IPS-NIHi7 (cell line): Measurements from ENCODE around the gene SGSH.

ENCODE experiments used
- DNase-seq: peaks from one replicate; pipeline ENCODE4 v3.0.0; 2012; ENCODE audit warnings: mixed read lengths; ENCODE audit errors: extremely low spot score

Gene SGSH

DNA sequence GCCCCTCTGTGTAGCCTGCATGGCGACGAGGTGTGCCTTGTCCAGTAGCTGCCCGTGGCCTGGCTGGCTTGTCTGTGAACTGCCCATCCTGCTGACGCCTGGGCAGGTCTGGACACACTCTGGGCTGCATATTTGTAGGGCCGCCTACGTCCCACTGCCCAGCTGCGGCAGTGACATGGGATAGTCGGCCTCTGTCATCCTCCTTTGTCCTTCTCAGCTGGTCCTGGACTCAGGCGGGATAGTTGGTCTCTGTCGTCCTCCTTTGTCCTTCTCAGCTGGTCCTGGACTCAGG is 35.8 kb downstream of the SGSH start:
- no peak for DNase-seq

DNA sequence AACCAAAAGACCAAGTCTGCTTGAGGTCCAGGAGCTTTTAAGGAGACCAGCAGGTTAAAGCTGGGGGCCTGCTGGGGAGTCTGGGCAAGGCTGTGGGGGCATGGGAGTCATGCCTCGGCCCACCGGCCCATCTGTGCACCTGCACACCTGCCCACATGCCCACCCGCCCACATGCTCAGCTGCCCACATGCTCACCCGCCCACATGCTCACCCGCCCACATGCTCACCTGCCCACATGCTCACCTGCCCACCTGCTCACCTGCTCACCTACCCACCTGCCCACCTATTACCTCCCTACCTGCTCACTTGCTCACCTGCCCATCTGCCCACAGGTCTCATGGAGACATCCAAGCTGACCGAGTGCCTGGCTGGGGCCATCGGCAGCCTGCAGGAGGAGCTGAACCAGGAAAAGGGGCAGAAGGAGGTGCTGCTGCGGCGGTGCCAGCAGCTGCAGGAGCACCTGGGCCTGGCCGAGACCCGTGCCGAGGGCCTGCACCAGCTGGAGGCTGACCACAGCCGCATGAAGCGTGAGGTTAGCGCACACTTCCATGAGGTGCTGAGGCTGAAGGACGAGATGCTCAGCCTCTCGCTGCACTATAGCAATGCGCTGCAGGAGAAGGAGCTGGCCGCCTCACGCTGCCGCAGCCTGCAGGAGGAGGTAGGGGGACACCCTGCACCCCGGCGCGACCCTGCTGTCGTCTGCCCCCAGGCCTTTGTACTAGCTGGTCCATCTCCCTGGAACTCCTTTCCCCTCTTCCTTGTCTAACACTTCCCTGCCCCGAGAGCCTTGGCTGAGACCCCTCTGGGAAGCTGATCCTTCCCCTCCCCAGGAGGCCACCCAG is 36.3 kb downstream of the SGSH start:
- DNase-seq = no peak

DNA sequence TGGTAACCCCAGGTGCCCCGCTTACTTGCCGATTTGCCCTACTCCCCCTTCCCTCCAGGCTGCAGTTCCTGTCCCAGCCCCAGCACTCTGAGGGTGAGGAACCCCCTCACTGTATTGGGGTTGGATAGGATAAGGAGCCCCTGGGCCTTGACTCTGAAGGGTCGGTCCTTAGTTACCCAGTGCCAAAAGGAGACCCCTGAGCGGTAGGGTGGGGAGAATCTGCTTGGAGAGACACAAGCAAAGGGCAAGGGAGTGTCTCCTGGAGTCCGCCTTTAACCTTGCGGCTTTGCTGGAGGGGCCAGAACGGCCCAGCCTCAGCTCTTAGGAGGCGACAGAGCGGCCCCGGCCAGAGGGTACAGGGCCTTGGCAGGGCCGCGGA is 37.3 kb downstream of the SGSH start:
- DNase-seq = no peak

DNA sequence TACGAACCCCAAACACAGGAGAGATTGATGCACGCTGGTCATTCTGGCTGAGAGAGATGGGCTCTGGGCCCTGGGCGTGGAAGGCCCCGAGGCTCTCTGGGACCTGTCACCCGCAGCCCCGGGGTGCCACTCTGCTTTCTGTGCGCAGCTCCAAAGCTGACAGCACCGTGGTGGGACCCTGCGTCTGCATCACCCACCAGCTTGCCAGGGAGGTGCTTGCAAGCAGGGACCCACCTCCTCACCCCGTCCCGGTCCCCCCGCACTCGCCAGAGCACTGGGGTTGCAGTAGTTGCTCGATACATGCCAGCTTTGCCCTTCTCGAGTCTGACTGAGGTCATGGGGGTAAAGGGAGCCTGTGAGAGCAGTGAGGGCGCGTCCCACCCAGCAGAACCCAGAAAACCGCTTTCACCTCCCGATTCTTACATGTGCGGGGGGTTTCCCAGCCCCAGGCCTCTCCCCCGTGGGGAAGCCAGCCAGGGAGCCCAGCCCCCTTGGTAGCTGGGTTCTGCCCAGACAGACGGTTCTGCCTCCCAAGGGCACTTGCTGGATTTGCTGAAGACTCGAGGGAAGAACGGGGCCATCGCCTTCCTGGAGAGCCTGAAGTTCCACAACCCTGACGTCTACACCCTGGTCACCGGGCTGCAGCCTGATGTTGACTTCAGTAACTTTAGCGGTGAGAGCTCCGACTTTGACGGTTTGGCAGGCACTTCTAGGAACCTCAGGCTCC is 37.9 kb downstream of the SGSH start:
- DNase-seq = no peak

DNA sequence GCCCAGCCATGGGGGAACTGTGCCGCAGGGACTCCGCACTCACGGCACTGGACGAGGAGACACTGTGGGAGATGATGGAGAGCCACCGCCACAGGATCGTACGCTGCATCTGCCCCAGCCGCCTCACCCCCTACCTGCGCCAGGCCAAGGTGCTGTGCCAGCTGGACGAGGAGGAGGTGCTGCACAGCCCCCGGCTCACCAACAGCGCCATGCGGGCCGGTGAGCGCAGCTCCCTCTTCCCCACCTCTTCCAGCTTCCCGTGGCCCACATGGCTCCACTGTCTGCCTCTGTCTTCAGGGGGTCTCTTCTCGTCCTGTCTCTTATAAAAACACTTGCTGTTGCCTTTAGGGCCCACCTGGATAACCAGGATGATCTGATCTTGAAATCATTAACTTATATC is 38.7 kb downstream of the SGSH start:
- no peak for DNase-seq

DNA sequence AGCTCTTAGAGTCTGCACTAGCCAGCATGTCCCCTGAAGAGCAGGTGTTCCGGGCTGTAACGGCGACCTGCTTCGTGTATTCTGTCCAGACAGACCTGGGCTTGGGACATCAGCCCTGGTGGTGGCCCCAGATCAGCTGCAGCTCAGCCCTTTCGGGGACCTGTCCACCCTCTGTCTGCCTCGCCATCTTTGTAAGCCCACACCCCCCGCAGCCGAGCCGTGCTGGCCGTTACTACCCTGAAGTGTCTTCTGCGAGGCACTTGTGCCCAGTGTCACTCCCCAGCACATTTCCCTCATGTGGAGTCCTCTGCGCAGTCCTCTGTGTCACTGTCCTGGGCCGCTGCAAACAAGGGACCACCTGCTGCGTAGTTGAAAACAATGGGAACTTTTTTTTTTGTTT is 39.9 kb downstream of the SGSH start:
- no peak for DNase-seq

DNA sequence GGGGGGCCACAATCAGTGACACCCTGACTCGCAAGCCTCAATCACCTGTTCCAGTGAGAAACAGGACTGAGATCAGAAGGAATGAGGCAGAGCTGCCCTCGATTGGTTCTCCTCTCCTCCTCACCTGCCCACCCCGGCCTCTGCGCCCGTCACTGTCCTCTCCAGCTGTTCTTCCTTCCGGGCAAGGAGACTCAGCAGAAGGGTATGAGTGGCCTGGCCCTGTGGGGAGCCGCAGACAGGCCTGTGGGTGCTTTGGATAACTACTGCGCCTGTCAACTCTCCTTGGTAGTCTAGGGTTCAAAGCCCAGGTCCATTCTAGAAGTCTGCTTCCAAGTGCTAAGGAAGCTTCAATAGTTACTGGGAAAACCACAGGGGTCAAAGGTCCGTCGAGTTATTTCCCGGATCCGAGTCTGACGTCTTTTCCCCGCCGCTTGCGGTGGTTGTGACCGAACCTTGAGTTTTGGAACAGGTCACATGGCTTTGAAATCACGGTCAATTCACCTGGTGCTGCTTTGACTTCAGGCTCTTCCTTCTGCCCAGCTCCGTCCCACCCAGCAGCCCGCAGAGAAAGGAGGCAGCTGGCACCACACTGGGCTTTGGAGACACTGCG is 42.0 kb downstream of the SGSH start:
- DNase-seq = no peak

DNA sequence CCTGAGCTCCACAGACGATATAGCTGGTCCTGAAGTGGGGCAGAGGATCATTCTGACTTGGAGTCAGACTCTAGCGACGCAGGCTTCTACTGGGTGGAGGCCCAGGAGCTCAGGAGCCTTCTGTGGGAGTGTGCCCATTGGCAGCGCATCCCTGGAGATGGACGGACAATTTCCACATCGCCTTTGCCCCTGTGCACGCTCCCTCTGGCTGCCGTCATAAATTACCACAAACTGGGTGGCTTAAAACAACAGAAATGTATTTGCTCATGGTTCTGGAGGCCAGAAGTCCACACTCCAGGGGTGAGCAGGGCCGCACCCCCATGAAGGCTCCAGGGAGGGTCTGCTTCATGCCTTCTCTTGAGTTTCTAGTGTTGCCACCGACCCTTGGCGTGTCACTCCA is 43.4 kb downstream of the SGSH start:
- DNase-seq = no peak

DNA sequence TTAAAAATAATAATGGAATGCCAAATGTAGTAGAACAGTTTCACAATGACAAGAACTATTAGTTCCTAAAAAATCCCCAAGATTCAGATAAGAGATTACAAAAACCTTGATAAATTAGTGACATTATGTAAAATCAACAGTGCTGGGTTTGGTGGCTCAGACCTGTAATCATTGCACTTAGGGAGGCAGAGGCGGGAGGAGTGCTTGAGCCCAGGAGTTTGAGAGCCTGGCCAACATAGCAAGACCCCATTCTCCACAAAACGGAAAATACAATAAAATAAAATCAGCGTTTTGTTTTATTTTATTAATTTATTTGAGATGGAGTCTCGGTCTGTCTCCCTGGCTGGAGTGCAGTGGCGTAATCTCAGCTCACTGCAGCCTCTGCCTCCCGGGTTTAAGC is 46.2 kb downstream of the SGSH start:
- DNase-seq = no peak

DNA sequence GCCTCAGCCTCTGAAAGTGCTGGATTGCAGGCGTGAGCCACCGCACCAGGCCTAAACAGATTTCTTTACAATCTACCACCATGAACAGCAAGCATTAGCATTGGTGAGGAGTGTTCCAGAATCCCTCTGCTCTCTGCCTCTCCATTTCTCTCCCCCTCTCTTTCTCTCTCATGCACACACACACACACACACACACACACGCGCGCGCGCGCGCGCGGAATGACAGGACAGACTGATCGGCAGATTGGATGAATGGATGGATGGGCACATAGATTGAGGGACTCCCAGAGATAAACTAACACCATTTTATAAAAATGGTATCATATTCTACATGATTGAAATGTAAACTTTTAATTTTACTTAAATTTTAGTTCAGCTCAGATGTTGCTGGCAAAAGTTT is 47.0 kb downstream of the SGSH start:
- no peak for DNase-seq

DNA sequence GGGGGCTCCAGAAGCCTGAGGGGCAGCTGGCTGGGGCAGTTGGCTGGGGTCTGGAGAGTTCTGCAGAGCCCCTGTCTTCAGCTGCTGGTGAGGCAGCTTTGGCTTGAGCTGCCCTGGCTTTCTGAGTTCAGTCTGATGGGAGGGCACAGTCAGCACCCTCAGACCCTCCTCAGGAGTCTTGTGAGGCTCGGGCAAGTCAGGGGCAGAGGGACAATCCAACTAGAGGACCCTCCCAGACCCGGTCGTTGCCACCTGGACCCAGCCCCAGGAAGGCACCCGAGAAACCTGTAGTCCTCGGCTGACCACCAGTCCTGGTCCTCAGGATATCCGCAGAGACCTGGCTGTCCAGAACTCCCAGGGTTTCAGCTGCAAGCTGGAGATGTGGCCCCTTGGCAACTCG is 48.5 kb downstream of the SGSH start:
- no peak for DNase-seq

DNA sequence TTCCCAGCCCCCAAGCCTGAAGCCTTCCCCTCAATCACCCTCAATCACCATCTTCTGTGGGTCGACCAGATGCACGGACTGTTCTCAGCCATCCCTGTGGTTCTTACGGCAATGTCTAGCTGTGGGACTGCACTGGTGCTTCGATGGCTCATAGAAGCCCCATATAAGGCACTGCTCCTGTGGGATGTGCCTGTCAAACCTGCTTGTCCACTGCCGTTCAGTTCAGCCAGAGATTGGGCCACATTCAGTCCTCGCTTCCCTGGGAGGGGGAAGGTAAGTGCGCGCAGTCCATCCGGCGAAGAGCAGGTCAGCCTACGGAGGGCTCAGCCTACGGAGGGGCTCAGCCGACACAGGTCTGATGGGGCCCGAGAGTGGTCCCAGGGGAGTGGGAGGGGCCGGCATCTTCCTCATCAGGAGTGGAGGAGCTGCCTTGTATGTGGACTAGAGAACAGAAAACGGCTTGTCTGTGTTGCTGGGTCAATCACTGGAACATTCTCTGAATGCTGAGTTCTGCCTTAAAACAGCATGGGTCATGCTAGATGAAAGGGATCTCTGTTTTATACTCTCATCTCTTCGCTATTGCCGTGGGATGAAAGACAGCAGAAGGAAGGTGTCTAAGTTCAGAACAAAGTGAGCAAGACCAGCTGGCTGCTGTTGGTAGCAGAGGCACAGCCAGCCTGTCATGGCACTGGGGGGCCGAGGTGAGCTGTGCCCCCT is 50.2 kb downstream of the SGSH start, which contains the start of gene CARD14:
Gene CARD14, plus strand, starts transcription at position 247 of the 717 bp plus-strand sequence. CDS start 11,409 bp downstream, outside the sequence.
- no peak for DNase-seq

DNA sequence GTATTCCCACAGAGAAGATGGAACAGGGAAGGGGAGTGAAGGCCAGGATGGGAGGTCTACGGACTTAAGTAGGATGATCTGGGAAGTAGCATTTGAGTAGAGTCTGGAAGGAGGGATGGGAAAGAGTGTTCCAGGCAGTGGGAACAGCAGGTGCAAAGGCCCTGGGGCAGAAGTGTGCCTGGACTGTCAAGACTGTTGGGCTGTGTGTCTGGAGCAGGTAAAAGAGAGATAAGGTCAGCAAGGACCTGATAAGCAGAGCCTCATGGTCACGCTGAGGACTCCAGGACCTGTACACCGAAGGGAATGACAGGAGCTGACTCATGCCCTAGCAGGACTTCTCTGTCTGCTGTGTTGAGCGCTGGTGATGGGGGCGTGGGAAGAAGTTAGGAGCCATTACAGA is 51.0 kb downstream of the SGSH start:
- DNase-seq = no peak

DNA sequence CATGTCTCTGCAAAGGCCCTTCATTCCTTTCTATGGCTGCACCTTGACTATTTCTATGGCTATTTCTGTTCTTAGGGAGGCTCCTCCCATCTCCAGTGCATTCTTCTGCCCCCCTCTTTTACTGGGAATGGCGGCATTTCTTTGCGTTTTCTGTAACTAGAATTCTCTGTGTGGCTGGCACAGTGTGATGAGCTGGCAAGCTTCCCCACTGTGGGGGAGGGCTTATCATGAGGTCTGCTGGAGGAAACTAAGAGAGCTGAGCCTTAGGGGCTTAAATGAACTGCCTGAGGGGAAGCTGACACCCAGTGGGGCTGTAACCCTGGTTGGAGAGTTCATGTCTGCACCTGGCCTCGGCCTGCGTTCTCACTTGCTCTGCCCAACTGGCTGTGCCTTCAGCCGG is 51.8 kb downstream of the SGSH start:
- DNase-seq = no peak

DNA sequence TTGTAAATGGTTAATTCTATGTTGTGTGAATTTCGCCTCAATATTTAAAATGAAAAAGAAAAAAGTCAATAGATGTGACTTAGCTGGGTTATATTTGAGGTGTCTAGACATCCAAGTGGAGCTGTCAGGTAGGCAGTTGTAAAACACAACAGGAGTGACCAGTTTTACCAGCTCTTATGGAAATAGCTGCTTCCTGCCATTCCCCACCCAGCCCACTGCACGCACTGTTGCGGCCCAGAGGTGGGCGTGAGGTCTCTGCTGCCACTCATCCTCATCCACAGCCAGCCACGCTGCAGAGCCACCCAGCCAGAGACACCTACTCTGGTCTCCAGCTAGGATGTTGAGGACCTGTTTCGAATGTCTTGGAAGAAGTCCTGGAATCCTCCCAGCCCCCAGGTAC is 53.7 kb downstream of the SGSH start:
- DNase-seq = no peak

DNA sequence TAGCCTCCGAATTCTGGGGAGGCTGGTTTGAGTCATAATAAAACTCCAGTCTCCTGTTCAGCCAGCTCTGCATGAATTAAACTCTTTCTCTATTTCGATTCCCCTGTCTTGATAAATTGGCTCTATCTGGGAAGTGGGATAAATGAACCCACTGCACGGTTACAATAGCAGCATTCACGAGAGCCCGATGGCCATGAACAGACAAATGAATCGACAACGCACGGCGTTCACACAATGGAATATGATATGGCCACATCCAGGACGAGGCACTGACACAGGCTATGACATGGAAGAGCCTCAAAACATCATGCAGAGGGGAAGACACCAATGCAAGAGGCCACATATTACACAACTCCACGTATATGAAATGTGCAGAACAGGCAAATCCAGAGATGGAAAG is 55.9 kb downstream of the SGSH start:
- no peak for DNase-seq

DNA sequence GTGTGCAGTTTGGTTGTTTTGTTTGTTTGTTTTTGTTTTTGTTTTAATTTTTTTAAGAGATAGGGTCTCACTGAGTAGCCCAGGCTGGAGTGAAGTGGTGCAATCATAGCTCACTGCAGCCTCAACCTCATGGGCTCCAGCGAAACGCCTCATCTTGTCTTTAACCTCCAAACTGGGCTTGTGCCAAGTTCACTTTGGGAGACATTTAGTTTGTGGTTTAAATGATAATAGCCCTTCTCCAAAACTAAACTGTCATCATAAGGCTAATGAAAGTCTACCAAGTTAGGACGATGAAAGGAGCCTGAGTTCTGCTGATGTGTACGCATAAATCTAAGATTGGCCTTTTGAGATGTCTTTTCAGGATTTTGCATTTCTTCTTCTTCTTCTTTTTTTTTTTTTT is 56.8 kb downstream of the SGSH start:
- no peak for DNase-seq

DNA sequence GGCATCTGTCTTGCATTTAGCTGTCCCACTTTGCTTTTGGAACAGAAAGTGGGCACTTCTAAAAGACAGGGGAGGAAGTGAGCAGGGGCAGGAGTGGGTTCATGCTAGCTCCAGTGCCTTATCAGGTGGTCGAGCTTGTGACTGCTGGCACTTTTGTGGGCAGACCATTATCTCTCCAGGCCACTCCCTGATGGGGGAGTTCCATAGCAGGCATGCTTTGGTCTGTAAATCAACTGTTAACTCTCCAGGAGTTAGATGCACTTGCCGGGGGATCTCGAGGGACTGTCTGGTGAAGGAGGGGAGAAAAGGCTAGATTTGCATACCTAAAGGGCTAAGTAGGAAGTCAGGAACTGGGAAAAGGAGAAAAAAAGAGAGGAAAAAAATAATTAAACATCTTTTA is 59.6 kb downstream of the SGSH start:
- no peak for DNase-seq
